Measurements from ENCODE around the gene MAPK12. TPM values are rescaled to one million over a fixed set of nuclear protein-coding genes. Genes with fewer than 3 reads are reported as not detected.

Gene MAPK12
- total and polyA plus RNA-seq, 2 of the 4 experiments (the other 2 are of a cell fraction) = 41.0 to 56.3 TPM

DNA sequence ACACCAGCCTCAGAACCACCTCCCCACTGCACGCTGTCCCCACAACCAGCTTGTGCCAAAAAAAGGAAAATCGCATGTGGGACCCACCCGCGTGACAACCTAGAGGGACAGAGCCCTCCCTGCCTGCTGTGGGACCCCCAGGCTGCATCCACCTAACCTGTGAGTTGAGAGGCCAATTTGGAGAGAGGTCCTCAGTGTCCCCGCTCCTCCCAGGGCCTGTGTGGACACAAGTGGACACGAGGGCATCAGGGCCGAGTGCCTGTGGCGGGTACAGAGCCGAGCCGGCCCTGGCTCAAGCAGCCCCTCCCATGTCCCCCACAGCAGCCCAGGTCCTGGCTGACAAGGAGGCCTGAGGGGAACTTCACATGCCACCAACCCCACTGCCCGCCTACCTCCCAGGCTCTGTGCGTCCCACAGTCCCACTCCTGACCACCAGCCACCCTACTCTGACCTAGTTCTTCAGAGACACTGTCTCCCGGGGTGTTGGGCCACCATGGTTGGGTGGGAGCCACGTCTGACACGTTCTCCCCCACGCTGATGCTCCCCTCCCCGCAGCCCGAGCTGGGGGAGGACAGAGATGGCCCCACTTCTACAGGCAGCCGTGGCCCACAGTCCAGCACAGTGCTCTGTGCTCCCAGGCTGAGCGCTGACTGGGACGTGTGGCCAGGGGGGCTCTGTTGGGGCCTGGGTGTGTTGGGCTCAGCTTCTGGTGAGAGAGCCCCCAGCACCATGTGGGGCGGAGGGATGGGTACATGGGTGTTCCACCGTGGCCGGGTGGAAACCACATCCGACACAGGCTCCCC, 41.5 kb downstream of the MAPK12 start:
- 92% methylated on average over 12 of the region's 25 CpGs; no CpG with 5 or more reads in 1 of the 2 experiments for WGBS, 2 experiments (ENCODE audit: extremely low coverage in 2 of 2, insufficient read length in 1 of 2)
- H3K9me1 ChIP-seq (ENCODE audit: insufficient read depth, low read length) = peaks cover 3% of the 10 kb centered on the region; the same call in 1 of the 2 replicates
- H2BK20ac ChIP-seq (ENCODE audit: low read depth, low read length) = no peak overlapping the region
- no peak overlapping the region for H4K5ac ChIP-seq (ENCODE audit: low read depth, low read length)
- H2BK120ac ChIP-seq (ENCODE audit: low read depth, low read length) = no peak overlapping the region
- no peak overlapping the region for H4K91ac ChIP-seq (ENCODE audit: insufficient read depth, low read depth, low read length)
- no peak overlapping the region for H3K4me2 ChIP-seq (ENCODE audit: low read depth, low read length)
- H3K56ac ChIP-seq (ENCODE audit: extremely low read depth, insufficient read depth, low read length) = no peak overlapping the region
- dilution Hi-C loops (cut with HindIII; ENCODE audit: low sequenced_read_pairs, unreplicated experiment) = no loop called here
- peaks cover 13 to 17% of the 10 kb centered on the region in 2 experiments for H3K79me1 ChIP-seq (ENCODE audit: low read depth in 1 of 2, low read length in 2 of 2)
- peaks cover 34% of the 10 kb centered on the region for H4K20me1 ChIP-seq (ENCODE audit: insufficient read depth, low read length)
- no peak overlapping the region for H3K14ac ChIP-seq (replicated peaks; ENCODE audit: low read depth, low read length)
- intact Hi-C loops (cut with micrococcal nuclease) = no loop called here
- no peak overlapping the region for H3K18ac ChIP-seq (ENCODE audit: low read depth, low read length)
- no peak overlapping the region for H3K23ac ChIP-seq (ENCODE audit: low read depth, low read length)
- BruUV-seq (replicated peaks) = no TSS peak
- peak overlapping the region; percentile 13 for H2AFZ ChIP-seq (replicated peaks; ENCODE audit: low read length, poor library complexity)
- ChIA-PET CTCF (no interaction called here), POLR2A (ENCODE audit: unreplicated experiment) (no interaction called here)
- peaks cover 79% of the 10 kb centered on the region for H3K36me3 ChIP-seq (ENCODE audit: control insufficient read depth, insufficient read depth, low read length)
- no peak overlapping the region for H3K9ac ChIP-seq (ENCODE audit: low read depth, low read length)
- H2BK15ac ChIP-seq (ENCODE audit: low read depth, low read length) = no peak overlapping the region
- H3K27me3 ChIP-seq (ENCODE audit: control insufficient read depth, insufficient read depth, low read length) = no peaks in the 10 kb centered on the region
- in situ Hi-C loops (cut with MboI; ENCODE audit: low sequenced_read_pairs) = loop anchor here (25.0 kb wide), 1 partner anchor 408 kb away; no protein-coding TSS in a partner anchor
- H3K4ac ChIP-seq (ENCODE audit: low read depth, low read length) = no peak overlapping the region
- H2AK9ac ChIP-seq (replicated peaks; ENCODE audit: low read depth, low read length, poor library complexity) = peak overlapping the region; percentile 24
- H2AK5ac ChIP-seq (ENCODE audit: low read depth, low read length) = no peak overlapping the region
- no peaks in the 10 kb centered on the region for H3K4me1 ChIP-seq (ENCODE audit: control insufficient read depth, insufficient read depth, low read length)
- H4K8ac ChIP-seq (ENCODE audit: low read depth in 2 of 2, low read length in 2 of 2) = no peak overlapping the region
- no peaks in the 10 kb centered on the region for H3K9me3 ChIP-seq (ENCODE audit: control insufficient read depth, insufficient read depth, low read length)
- no peak overlapping the region for H2BK5ac ChIP-seq (ENCODE audit: low read depth, low read length, poor library complexity, severe bottlenecking)
- no peak overlapping the region for H3K4me3 ChIP-seq (ENCODE audit: insufficient read depth, low read depth, low read length)
- DNase-seq = no peak
- no peak for ATAC-seq (ENCODE audit: low read depth)
- H3K27ac ChIP-seq (ENCODE audit: insufficient read depth, low read length) = no peak overlapping the region
- TF ChIP-seq, protein P1, sequence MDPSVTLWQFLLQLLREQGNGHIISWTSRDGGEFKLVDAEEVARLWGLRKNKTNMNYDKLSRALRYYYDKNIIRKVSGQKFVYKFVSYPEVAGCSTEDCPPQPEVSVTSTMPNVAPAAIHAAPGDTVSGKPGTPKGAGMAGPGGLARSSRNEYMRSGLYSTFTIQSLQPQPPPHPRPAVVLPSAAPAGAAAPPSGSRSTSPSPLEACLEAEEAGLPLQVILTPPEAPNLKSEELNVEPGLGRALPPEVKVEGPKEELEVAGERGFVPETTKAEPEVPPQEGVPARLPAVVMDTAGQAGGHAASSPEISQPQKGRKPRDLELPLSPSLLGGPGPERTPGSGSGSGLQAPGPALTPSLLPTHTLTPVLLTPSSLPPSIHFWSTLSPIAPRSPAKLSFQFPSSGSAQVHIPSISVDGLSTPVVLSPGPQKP (IDR thresholded peaks at IDR 0.05; ENCODE audit: borderline replicate concordance, low read depth, low read length) = no peak
- TF ChIP-seq RCOR1 (IDR thresholded peaks at IDR 0.05; ENCODE audit: insufficient replicate concordance, low read length) (no peak), POLR2A (IDR thresholded peaks at IDR 0.05; ENCODE audit: low read depth, low read length) (no peak), MAZ (IDR thresholded peaks at IDR 0.05; ENCODE audit: borderline replicate concordance, low read depth, low read length) (no peak), CTCF (conservative IDR thresholded peaks at IDR 0.05; ENCODE audit: low read depth, low read length) (no peak), CEBPB (IDR thresholded peaks at IDR 0.05; ENCODE audit: low read depth, low read length) (no peak), FOS (IDR thresholded peaks at IDR 0.05; ENCODE audit: low read depth, low read length) (no peak), MAFK (IDR thresholded peaks at IDR 0.05; ENCODE audit: low read depth, low read length) (no peak), RAD21 (IDR thresholded peaks at IDR 0.05; ENCODE audit: low read length) (no peak), SMC3 (IDR thresholded peaks at IDR 0.05; ENCODE audit: low read depth, low read length) (no peak), RFX5 (IDR thresholded peaks at IDR 0.05; ENCODE audit: low read depth, low read length) (no peak), NFE2L2 (IDR thresholded peaks at IDR 0.05; ENCODE audit: low read depth, low read length) (no peak), MXI1 (IDR thresholded peaks at IDR 0.05; ENCODE audit: borderline replicate concordance, low read depth, low read length) (no peak), CHD1 (IDR thresholded peaks at IDR 0.05; ENCODE audit: low read depth, low read length) (no peak), BHLHE40 (IDR thresholded peaks at IDR 0.05; ENCODE audit: low read depth, low read length) (no peak)
